ENCODE data around the gene TMEM135.

TMEM135 gene

GRCh38 chr11:87173185-87174039 is 135.7 kb downstream of the TMEM135 start:
- no peak for DNase-seq
- TF ChIP-seq CTCF (IDR thresholded peaks at IDR 0.05; ENCODE audit: low read depth, low read length) = no peak
- no peaks in the 10 kb centered on the region for H3K36me3 ChIP-seq
- H3K4me3 ChIP-seq (ENCODE audit: low read depth, low read length) = no peak overlapping the region
- no peaks in the 10 kb centered on the region for H3K27me3 ChIP-seq
- no peaks in the 10 kb centered on the region for H3K9me3 ChIP-seq
- peaks cover 3% of the 10 kb centered on the region; the same call in 1 of the 2 replicates for H3K4me1 ChIP-seq

DNA sequence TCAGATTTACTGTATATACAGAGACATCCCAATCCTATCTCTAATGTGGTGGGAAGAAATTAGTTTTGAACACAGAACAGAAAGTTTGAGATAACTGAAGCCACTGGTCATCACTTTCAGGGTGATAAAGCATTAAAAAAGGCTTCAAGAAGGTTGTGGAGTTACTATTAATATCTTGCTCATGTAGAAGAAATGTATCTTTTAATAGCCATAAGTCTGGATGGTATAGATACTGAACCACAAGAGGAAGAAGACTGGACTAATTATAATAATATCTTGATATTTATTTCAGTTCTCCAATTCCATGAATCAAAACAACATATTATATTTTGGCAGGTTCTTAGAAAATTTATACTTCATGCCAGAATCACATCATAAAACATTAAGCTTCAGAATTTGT is 137.1 kb downstream of the TMEM135 start:
- H3K4me3 ChIP-seq (ENCODE audit: low read depth, low read length) = no peak overlapping the region
- H3K36me3 ChIP-seq = no peaks in the 10 kb centered on the region
- peaks cover 3% of the 10 kb centered on the region; the same call in 1 of the 2 replicates for H3K4me1 ChIP-seq
- H3K9me3 ChIP-seq = no peaks in the 10 kb centered on the region
- no peak for DNase-seq
- H3K27me3 ChIP-seq = no peaks in the 10 kb centered on the region
- TF ChIP-seq CTCF (IDR thresholded peaks at IDR 0.05; ENCODE audit: low read depth, low read length) = no peak

GRCh38 chr11:87176044-87176443 is 138.3 kb downstream of the TMEM135 start:
- Histone ChIP-seq H3K4me3 (ENCODE audit: low read depth, low read length) (no peak overlapping the region), H3K9me3 (no peaks in the 10 kb centered on the region), H3K36me3 (no peaks in the 10 kb centered on the region), H3K27me3 (no peaks in the 10 kb centered on the region), H3K4me1 (peaks cover 3% of the 10 kb centered on the region; the same call in 1 of the 2 replicates)
- no peak for DNase-seq
- no peak for TF ChIP-seq CTCF (IDR thresholded peaks at IDR 0.05; ENCODE audit: low read depth, low read length)

GRCh38 chr11:87179621-87180020 is 141.9 kb downstream of the TMEM135 start:
- H3K4me1 ChIP-seq = no peaks in the 10 kb centered on the region
- no peaks in the 10 kb centered on the region for H3K27me3 ChIP-seq
- no peak for TF ChIP-seq CTCF (IDR thresholded peaks at IDR 0.05; ENCODE audit: low read depth, low read length)
- no peaks in the 10 kb centered on the region for H3K36me3 ChIP-seq
- no peak overlapping the region for H3K4me3 ChIP-seq (ENCODE audit: low read depth, low read length)
- no peak for DNase-seq
- no peaks in the 10 kb centered on the region for H3K9me3 ChIP-seq

DNA sequence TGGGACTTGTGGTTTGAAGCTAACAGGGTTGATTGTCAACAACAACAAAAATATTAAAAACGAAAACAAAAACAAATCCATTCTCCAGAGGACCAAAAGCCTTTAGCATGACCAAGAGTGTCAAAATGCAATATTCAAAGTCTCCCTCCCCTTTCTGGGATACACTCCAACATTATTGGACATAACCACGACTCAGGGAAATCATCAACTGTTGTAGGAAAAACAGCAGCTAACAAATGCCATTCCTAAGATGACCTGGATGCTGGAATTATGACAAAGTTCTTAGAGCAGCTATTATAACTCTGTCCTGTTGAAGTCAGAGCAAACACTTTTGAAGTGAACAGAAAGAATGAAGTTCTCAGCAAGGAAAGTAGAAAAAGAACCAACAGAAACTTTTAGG is 143.0 kb downstream of the TMEM135 start:
- Histone ChIP-seq H3K27me3 (no peaks in the 10 kb centered on the region), H3K9me3 (no peaks in the 10 kb centered on the region), H3K4me1 (no peaks in the 10 kb centered on the region), H3K4me3 (ENCODE audit: low read depth, low read length) (no peak overlapping the region), H3K36me3 (no peaks in the 10 kb centered on the region)
- TF ChIP-seq CTCF (IDR thresholded peaks at IDR 0.05; ENCODE audit: low read depth, low read length) = no peak
- no peak for DNase-seq

DNA sequence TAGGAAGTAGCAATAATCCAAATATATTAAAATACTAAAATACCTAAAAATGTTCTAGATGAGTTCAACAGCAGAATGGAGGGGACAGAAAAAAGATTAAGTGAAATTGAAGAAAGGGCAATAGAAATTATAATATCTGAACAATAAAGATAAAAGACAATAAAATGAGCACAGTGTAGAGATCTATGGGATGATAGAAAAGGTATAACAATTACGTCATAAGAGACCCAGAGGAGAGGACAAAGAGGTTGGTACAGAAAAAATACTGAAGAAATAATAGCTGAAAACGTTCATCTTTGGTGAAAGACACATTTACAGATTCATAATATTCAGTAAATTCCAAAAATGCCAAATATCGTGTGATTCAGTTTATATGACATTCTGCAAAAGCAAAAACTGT is 143.4 kb downstream of the TMEM135 start:
- Histone ChIP-seq H3K4me3 (ENCODE audit: low read depth, low read length) (no peak overlapping the region), H3K9me3 (no peaks in the 10 kb centered on the region), H3K4me1 (no peaks in the 10 kb centered on the region), H3K27me3 (no peaks in the 10 kb centered on the region), H3K36me3 (no peaks in the 10 kb centered on the region)
- DNase-seq = no peak
- no peak for TF ChIP-seq CTCF (IDR thresholded peaks at IDR 0.05; ENCODE audit: low read depth, low read length)

Data from BE2C (cell line).